ENCODE measurements around the gene SPTBN5. TPM values are rescaled to one million over a fixed set of nuclear protein-coding genes. Genes with fewer than 3 reads are reported as not detected.

The SPTBN5 gene
- total and polyA plus RNA-seq, 12 donors = under 0.01 to 6.8 (median 0.55) TPM

DNA sequence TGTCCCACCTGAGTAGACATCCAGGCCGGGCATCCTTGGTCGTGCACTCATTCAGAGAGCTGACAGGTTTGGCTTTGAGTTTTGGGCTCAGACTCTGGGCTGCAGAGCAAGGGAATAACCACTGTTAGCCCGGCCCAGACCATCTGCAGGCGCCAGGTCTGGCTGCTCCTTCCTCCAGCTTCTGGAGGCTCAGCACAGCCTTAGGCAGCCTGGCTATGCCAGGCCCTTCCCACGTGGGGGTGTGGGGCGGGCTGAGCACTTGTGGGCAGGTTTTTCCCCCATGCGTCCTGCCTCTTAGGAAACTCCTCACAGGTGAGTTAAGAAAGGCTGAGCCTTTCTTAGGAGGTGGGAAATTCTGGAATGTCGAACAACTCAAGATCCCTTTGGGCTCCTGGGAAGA, 44.0 kb downstream of the SPTBN5 start:
- H3K27me3 ChIP-seq = no peaks in the 10 kb centered on the region
- intact Hi-C loops (cut with DNase I) = no loop called here
- H3K4me1 ChIP-seq (replicated peaks in 1 of 2) = no peaks in the 10 kb centered on the region
- no peak overlapping the region for H3K4me3 ChIP-seq
- H3K9me3 ChIP-seq (replicated peaks in 1 of 3) = no peaks in the 10 kb centered on the region
- peaks cover 0 to 26% of the 10 kb centered on the region in 2 donors for H3K36me3 ChIP-seq (replicated peaks in 1 of 2)
- peak in 1 of 7 donors; percentile 54 for DNase-seq
- TF ChIP-seq, protein P1, sequence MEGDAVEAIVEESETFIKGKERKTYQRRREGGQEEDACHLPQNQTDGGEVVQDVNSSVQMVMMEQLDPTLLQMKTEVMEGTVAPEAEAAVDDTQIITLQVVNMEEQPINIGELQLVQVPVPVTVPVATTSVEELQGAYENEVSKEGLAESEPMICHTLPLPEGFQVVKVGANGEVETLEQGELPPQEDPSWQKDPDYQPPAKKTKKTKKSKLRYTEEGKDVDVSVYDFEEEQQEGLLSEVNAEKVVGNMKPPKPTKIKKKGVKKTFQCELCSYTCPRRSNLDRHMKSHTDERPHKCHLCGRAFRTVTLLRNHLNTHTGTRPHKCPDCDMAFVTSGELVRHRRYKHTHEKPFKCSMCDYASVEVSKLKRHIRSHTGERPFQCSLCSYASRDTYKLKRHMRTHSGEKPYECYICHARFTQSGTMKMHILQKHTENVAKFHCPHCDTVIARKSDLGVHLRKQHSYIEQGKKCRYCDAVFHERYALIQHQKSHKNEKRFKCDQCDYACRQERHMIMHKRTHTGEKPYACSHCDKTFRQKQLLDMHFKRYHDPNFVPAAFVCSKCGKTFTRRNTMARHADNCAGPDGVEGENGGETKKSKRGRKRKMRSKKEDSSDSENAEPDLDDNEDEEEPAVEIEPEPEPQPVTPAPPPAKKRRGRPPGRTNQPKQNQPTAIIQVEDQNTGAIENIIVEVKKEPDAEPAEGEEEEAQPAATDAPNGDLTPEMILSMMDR (IDR thresholded peaks at IDR 0.05) = no peak
- TF ChIP-seq POLR2A (IDR thresholded peaks at IDR 0.05) = no peak
- WGBS, 4 donors = 65 to 75% (median 70%) methylated on average over 4 to 8 of the region's 8 CpGs
- no peak overlapping the region for H3K27ac ChIP-seq

DNA sequence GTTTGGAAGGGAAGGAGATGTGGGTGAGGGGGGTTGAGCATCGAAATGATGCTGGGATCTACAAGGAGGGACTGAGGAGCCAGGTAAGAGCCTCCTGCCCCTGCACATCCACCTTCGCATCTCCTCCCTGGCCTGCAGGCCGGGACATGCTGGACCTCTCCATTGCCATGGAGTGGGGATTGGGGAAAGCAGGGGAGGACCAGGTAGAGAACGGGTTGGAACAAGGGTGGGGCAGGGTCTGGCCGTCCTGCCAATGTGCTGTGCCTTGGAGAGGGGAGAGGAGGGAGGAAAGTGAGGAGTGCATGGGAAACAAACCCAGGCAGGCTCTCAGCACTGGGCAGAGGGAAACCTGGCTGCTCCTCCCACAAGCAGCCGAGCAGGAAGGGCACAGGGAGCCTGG, 44.6 kb downstream of the SPTBN5 start:
- peaks cover 0 to 26% of the 10 kb centered on the region in 2 donors for H3K36me3 ChIP-seq (replicated peaks in 1 of 2)
- no peak for TF ChIP-seq POLR2A (IDR thresholded peaks at IDR 0.05)
- TF ChIP-seq, protein P1 (IDR thresholded peaks at IDR 0.05) = no peak
- no peak overlapping the region for H3K4me3 ChIP-seq
- H3K9me3 ChIP-seq (replicated peaks in 1 of 3) = no peaks in the 10 kb centered on the region
- H3K27me3 ChIP-seq = no peaks in the 10 kb centered on the region
- 72 to 81% (median 78%) methylated on average over 6 of the region's 6 CpGs for WGBS, 4 donors
- intact Hi-C loops (cut with DNase I) = no loop called here
- H3K4me1 ChIP-seq (replicated peaks in 1 of 2) = no peaks in the 10 kb centered on the region
- no peak for DNase-seq
- no peak overlapping the region for H3K27ac ChIP-seq

DNA sequence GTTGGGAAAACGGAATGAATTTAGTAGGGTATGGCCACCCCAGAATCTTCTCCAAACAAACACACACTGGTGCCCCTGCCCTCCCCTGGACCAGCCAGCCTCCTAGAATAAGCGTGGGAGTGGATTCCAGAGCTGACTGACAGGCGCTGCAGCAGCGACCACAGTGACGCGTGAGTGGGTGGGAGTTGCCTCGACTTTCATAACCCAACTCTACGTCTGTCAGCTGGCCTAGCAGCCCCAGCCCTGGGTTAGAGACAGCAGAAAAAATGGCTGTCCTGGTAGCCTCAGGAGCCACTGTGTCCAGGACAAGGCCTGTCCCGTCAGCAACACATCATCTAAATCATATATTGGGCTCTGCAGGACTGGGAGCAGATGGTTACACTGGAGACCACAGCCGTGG, 45.2 kb downstream of the SPTBN5 start:
- Histone ChIP-seq H3K4me3 (no peak overlapping the region), H3K27ac (no peak overlapping the region), H3K27me3 (no peaks in the 10 kb centered on the region), H3K4me1 (replicated peaks in 1 of 2) (no peaks in the 10 kb centered on the region), H3K36me3 (replicated peaks in 1 of 2) (peaks cover 0 to 26% of the 10 kb centered on the region in 2 donors), H3K9me3 (replicated peaks in 1 of 3) (no peaks in the 10 kb centered on the region)
- intact Hi-C loops (cut with DNase I) = no loop called here
- no peak for DNase-seq
- 60 to 96% (median 81%) methylated on average over 1 to 10 of the region's 10 CpGs for WGBS, 4 donors
- TF ChIP-seq, protein P1 (IDR thresholded peaks at IDR 0.05) = no peak
- TF ChIP-seq POLR2A (IDR thresholded peaks at IDR 0.05) = no peak

DNA sequence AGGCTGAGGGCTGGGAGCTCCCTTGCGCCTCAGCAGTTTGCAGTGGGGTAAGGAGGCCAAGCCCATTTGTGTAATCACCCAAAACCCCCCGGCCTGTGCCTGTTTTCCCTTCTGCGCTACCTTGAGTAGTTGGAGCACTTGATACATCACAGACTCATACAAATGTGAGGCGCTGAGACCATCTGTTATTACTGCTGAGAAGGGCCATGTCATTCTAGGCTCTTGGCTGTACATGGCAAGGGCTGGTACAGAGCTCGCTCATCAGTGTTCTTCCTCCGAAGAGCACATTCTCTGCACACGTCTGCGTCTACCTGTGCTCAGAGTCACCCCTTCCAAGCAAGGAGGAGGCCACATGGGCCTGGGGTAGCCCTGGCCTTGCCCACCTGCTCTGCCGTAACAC, 45.9 kb downstream of the SPTBN5 start:
- TF ChIP-seq, protein P1 (IDR thresholded peaks at IDR 0.05) = no peak
- TF ChIP-seq POLR2A (IDR thresholded peaks at IDR 0.05) = no peak

More for the DNA sequence above, 45.9 kb downstream of the SPTBN5 start:
- no peaks in the 10 kb centered on the region for H3K4me1 ChIP-seq (replicated peaks in 1 of 2)
- 95 to 96% (median 95%) methylated on average over 8 to 9 of the region's 9 CpGs for WGBS, 4 donors
- H3K4me3 ChIP-seq = no peak overlapping the region
- no peaks in the 10 kb centered on the region for H3K27me3 ChIP-seq
- intact Hi-C loops (cut with DNase I) = no loop called here
- H3K27ac ChIP-seq = no peak overlapping the region
- no peak for DNase-seq
- no peaks in the 10 kb centered on the region for H3K9me3 ChIP-seq (replicated peaks in 1 of 3)
- peaks cover 0 to 29% of the 10 kb centered on the region in 2 donors for H3K36me3 ChIP-seq (replicated peaks in 1 of 2)
